ENCODE results near the gene WNT3. TPM values are rescaled to one million over a fixed set of nuclear protein-coding genes. Genes with fewer than 3 reads are reported as not detected.

WNT3 gene
- total RNA-seq, 2 donors from 2014 or later, result 0.64 to 1.0 TPM

DNA sequence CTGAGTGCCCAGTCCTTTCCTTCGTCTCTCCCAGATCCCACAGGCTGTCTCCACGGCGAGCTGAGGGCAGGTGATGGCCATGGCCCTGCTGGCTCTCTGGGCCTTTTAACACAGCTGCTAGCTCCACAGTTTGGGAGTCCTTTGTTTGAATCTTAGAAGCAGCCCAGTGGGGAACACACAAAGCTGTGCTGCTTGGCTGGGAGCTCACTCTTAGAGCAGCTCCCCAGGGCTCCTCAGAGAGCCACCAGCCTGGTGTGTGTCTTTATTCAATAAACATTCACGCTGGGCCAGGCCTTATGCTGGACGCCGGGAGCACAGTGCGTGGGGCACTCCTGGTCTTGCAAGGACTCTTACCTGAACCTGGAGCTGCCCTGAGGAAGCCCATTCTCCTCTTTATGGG is 29.7 kb downstream of the WNT3 start:
- intact Hi-C loops (cut with DNase I), result no loop called here
- Histone ChIP-seq H3K27ac (no peak overlapping the region), H3K4me1 (no peaks in the 10 kb centered on the region), H3K9ac (ENCODE audit: low read depth in 2 of 2, low read length in 2 of 2) (no peak overlapping the region), H3K4me3 (no peak overlapping the region), H3K27me3 (no peaks in the 10 kb centered on the region), H3K36me3 (no peaks in the 10 kb centered on the region), H3K9me3 (no peaks in the 10 kb centered on the region)
- TF ChIP-seq CTCF (IDR thresholded peaks at IDR 0.05), result no peak
- DNase-seq, result no peak

- no peak overlapping the region for H3K4me3 ChIP-seq
- no peak for TF ChIP-seq CTCF (IDR thresholded peaks at IDR 0.05)
- H3K36me3 ChIP-seq, result no peaks in the 10 kb centered on the region
- no peaks in the 10 kb centered on the region for H3K27me3 ChIP-seq
- H3K4me1 ChIP-seq, result no peaks in the 10 kb centered on the region
- intact Hi-C loops (cut with DNase I), result no loop called here
- H3K27ac ChIP-seq, result no peak overlapping the region
- no peaks in the 10 kb centered on the region for H3K9me3 ChIP-seq
- no peak overlapping the region for H3K9ac ChIP-seq (ENCODE audit: low read depth in 2 of 2, low read length in 2 of 2)
- DNase-seq, result no peak
These were observed 30.2 kb downstream of the WNT3 start for GRCh38 chr17:46788300-46788699.

GRCh38 chr17:46787478-46787877 is 31.0 kb downstream of the WNT3 start:
- Histone ChIP-seq H3K4me1 (no peaks in the 10 kb centered on the region), H3K9ac (ENCODE audit: low read depth in 2 of 2, low read length in 2 of 2) (no peak overlapping the region), H3K9me3 (no peaks in the 10 kb centered on the region), H3K27ac (no peak overlapping the region), H3K27me3 (no peaks in the 10 kb centered on the region), H3K4me3 (no peak overlapping the region), H3K36me3 (no peaks in the 10 kb centered on the region)
- TF ChIP-seq CTCF (IDR thresholded peaks at IDR 0.05), result no peak
- no peak for DNase-seq
- intact Hi-C loops (cut with DNase I), result no loop called here

DNA sequence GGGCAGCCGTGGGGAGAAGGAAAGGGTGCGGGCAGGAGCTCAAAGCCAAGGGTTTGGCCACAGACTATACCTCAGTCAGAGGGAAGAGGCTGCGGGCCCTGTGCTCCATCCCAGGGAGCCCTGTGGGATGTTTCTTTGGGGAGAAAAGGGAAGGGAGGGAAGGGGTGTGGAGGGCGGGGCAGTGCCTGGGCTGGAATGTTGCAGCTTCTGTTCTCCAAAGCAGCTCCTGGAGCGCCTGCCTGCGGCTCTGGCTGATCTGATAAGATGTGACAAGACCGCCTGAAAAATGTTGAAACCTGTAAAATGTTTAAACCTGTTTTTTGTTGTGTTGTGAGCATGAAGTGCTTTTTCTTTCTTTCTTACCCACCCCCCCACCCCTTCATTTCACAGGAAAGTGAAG is 32.8 kb downstream of the WNT3 start:
- no peak for TF ChIP-seq CTCF (IDR thresholded peaks at IDR 0.05)
- intact Hi-C loops (cut with DNase I), result no loop called here

DNA sequence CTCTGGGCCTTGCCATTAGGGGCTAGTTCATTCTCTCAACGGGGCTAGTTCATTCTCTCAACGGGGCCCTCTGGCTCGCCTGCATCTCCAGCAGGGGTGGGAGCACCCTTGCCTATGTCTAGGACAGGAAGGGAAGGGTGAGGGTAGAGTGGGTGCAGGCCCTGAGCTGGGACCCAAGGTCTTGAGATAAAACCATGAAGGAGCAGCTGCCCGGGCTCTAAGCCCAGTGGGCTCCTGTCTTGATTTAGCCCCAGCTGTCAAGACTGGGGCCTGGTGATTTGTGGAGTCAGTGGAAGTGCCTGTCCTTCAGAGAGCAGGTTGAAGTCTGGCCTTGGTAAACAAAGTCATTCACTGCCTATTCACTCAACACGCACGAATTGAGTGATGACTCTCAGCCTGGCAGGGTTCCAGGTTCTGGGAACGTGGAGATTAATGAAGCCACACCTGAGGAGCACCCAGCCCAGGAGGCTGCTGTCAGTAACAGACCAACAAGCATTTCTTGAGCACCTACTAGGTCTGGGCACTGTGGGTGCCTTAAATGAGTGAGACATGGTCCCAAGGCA is 35.4 kb downstream of the WNT3 start:
- no peak overlapping the region for H3K4me3 ChIP-seq
- no peaks in the 10 kb centered on the region for H3K27me3 ChIP-seq
- peak; percentile 76 for DNase-seq
- intact Hi-C loops (cut with DNase I), result loop anchor here (5.0 kb wide), 1 partner anchor 39 kb away; no protein-coding TSS in a partner anchor
- TF ChIP-seq CTCF (IDR thresholded peaks at IDR 0.05), result no peak
- H3K9ac ChIP-seq (ENCODE audit: low read depth in 2 of 2, low read length in 2 of 2), result no peak overlapping the region
- no peaks in the 10 kb centered on the region for H3K4me1 ChIP-seq
- no peak overlapping the region for H3K27ac ChIP-seq
- H3K36me3 ChIP-seq, result no peaks in the 10 kb centered on the region
- no peaks in the 10 kb centered on the region for H3K9me3 ChIP-seq

More for the DNA sequence above, 32.8 kb downstream of the WNT3 start:
- Histone ChIP-seq H3K4me1 (no peaks in the 10 kb centered on the region), H3K27ac (no peak overlapping the region), H3K9ac (ENCODE audit: low read depth in 2 of 2, low read length in 2 of 2) (no peak overlapping the region), H3K27me3 (no peaks in the 10 kb centered on the region), H3K36me3 (no peaks in the 10 kb centered on the region), H3K4me3 (no peak overlapping the region), H3K9me3 (no peaks in the 10 kb centered on the region)
- DNase-seq, result no peak

All from colonic mucosa (tissue), 4 donors.